ENCODE data around the gene ZC3H12C. TPM values are rescaled to one million over a fixed set of nuclear protein-coding genes. Genes with fewer than 3 reads are reported as not detected.
"Not testable (repeated sequence)": the region's sequence is repeated elsewhere in the genome, so short reads cannot be mapped to it uniquely, and the experiment has no call there.

The ZC3H12C gene
- total RNA-seq, 1 donor from 2014 or later: 16.8 TPM

DNA sequence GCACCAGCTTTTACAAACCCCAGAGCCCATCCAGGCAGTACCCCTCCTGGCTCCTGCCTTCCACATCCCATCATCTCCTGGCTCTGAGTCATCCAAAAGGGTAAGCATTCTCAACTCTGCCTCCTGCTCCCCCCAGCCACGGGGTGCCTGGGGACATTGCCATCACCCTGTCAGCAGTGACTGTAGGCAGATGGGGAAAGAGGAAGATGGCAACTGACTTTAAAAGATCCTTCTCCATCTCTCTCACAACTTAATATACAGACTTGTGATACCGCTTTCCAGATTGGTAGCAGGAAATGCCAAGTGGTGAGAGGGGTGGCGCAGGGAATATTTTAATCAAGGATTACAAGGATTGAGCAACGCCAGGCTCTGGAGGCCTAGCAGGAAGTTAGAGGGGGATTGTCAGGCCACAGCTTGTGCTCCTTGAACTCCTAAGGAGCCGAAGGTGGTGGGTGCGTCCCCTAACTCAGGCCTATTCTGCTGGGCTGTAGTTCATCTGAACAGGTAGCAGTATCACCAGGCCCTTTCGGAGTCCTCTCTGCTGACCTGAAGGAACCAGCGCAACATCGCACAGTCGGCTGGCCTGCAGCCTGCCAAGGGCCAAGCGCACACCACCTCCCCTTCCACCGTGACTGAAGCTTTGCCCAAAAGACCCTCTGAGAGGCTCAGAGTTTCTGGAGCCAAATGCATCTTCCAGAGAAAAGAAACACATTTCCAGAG, 83.3 kb downstream of the ZC3H12C start:
- DNase-seq (ENCODE audit: low read depth): no peak

DNA sequence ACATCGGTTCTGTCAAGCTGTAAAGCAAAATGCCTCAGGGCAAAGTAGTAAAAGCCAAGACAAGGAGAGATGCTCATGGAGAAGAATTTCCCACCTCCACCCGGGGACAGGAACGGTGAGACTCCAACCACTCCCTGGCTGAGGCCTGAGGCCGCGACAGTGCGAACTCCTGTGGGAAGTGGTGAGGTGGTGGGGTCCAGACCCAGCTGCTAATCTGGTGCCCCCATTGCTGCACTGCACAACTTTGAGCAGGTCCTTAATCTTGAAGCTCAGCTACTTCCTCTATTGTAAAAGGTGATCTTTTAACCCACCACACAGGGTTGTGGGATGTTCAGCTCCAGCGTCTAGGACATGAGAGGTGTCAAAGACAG, 83.9 kb downstream of the ZC3H12C start:
- no peak for DNase-seq (ENCODE audit: low read depth)

DNA sequence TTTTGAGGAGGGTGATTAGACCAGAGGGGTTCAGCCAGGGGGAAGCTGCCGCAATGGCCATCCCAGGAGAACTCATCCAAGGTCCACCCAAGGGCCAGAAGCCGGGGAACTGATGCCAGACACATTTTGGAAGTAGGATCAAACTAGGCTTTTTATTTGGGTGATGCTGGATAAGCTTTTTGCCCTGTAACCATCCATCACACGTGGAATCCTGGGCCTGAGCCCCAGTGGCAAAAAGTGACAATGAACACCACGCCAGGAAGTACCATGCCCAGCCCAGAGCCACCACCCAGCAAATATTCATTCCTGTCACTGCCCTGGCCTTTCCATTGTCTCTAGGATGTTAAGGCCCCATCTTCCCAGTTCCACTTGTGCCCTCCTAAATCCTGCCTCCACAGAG, 85.9 kb downstream of the ZC3H12C start:
- DNase-seq (ENCODE audit: low read depth): no peak

DNA sequence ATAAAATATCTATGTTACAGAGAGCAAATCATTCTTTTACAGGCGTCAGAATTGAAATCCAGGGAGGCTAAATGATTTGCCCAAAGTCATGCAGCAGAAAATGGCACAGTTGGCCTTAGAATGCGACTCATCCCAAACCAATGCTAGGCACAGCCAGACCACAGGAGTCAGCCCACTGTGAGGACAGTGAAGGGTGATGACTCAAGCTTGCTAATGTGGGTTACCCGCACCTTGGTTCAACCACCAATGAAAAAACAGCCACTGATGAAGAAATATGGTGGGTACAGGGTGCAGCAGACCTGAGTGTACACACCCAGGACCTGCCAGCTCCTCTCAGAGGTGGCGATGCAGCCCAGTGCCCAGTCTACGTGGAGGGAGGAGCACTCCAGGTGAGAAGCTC, 89.7 kb downstream of the ZC3H12C start:
- DNase-seq (ENCODE audit: low read depth): peak; percentile 80

DNA sequence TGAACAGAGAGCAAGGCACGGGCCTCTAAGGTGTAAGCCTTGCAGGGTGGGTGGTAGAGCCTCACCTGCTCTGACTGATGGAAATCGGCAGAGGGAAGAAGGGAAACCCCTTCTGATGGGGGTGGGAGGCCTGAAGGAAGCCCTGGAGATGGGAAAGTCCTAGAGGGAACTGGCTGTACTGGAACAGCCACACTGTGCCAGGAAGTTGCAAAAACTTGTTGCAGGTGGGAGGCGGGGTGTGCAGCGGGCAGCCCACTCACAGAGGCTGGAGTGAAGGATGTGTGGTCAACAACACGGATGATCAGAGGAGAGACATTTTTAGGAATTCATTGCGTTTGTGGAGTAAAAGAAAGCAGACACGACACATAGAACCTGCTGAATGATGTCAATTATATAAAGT, 91.3 kb downstream of the ZC3H12C start:
- no peak for DNase-seq (ENCODE audit: low read depth)

DNA sequence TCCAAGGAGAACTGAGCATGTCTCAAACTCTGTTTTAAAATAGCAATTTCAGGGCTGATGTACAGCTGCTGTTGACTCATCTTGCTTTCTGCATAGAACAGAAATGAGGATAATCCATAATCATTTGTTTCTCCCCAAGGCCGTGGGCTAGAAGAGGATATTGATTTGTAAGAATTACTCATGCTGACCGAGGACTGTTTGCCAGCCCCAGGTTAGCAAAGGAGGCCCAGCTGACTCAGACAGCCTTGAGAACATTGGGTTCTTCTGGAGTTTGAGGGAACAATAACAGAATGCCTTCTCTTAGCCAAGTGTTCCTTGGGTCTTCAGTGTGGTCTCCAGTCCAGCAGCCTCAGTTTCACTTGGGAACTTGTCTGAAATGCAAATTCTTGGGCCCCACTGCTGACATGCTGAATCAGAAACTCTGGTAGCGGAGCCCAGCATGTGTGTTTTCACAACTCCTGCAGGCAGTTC, 92.0 kb downstream of the ZC3H12C start:
- no peak for DNase-seq (ENCODE audit: low read depth)

DNA sequence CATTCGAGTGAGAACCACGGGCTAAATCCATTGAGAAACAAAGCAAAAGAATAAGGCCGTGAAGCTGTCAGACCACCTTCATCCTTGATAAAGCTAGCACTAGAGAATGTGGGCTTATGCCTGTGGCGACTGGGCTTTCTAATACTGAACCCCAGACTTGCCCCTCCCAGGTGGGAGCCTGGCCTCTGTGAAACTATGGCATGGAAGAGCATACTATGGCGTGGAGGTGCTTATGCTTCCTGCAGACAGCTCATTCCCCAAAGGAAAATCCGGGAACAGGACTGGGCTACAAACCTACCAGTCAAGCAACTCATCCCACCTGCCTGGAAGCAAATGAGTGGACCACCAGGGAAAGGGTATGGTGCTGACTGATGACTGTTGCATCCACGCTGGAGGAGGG, 92.4 kb downstream of the ZC3H12C start:
- no peak for DNase-seq (ENCODE audit: low read depth)

DNA sequence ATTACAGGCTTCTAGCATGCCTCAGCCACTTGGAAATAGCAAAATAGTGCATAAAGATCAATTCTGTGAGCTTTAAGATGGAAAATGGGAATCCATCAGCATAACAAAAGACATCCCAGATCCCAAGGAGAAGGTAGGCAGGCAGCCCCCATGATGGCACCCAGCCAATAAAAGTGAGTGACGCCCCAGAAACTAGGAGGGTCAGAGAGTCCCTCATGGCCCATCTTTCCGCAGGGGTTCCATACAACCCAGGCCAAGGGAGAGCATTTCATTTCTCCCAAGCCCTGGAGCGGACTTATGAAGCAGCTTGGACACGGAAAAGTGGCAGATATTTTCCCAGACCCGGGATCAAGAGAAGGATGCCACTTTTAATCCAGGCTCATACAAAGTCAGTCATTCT, 93.3 kb downstream of the ZC3H12C start:
- no peak for DNase-seq (ENCODE audit: low read depth)

DNA sequence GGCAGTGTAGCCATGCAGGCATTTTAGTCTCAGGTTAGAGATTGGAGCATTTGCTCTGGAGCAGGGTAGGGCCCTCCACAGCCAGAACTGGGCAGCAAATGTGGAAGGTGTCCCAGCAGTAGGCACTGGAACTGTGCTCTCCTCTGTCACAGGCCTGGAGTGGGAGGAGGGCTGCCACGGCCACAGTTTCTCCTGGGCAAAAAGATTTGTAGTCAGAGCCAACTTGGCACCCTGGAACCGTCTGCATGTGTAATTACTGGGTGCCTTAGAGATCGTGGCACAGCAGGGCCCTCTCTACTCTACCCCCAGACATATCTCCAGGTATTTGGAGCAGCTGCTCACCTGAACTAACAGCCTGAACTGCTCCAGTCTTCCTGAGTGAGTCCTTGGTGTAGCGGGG, 93.7 kb downstream of the ZC3H12C start:
- DNase-seq (ENCODE audit: low read depth): no peak

DNA sequence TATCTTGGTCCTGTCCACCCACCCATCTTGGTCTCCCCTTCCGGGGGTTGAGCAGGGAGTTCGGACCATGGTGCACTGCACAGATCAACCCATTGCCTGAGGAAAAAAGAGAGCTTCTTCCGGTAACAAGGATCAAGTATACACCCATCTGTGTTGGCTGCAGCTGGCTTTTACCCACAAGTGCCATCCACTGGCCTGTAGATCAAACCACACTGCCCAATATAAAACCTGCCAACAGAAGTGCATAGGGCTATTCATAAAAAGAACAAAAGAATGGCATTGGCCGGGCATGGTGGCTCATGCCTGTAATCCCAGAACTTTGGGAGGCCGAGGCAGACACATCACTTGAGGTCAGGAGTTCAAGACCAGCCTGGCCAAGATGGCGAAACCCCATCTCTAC, 94.5 kb downstream of the ZC3H12C start:
- DNase-seq (ENCODE audit: low read depth): peak; percentile 86

DNA sequence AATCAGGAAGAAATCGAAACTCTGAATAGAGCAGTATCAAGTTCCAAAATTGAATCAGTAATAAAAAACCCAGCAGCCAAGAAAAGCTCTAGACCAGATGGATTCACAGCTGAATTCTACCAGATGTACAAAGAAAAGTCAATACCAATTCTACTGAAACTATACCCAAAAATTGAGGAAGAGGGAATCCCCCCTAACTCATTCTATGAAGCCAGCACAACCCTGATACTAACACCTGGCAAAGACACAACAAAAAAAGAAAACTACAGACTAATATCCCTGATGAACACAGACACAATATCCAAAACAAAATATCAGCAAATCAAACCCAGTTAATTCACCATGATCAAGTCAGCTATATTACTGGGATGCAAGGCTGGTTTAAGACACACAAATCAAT, 97.7 kb downstream of the ZC3H12C start:
- no peak for DNase-seq (ENCODE audit: low read depth)

DNA sequence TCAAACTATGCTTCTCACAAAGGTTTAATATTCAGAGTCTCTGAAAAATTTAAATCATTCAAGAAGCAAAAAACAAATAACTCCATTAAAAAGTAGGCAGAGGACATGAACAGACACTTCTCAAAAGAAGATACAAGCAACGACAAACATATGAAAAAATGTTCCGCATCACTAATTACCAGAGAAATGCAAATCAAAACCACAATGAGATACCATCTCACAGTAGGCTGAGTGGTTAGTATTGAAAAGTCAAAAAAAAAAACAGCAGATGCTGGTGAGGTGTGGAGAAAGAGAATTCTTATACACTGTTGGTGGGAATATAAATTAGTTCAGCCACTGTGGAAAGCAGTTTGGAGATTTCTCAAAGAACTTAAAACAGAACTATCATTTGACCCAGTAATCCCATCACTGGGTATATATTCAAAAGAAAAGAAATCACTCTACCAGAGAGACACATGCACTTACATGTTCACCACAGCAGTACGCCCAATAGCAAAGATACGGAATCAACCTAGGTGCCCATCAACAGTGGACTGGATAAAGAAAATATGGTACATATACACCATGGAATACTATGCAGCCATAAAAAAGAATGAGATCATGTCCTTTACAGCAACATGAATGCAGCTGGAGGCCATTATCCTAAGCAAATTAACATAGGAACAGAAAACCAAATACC, 99.6 kb downstream of the ZC3H12C start:
- not testable (repeated sequence) for DNase-seq (ENCODE audit: low read depth)

DNA sequence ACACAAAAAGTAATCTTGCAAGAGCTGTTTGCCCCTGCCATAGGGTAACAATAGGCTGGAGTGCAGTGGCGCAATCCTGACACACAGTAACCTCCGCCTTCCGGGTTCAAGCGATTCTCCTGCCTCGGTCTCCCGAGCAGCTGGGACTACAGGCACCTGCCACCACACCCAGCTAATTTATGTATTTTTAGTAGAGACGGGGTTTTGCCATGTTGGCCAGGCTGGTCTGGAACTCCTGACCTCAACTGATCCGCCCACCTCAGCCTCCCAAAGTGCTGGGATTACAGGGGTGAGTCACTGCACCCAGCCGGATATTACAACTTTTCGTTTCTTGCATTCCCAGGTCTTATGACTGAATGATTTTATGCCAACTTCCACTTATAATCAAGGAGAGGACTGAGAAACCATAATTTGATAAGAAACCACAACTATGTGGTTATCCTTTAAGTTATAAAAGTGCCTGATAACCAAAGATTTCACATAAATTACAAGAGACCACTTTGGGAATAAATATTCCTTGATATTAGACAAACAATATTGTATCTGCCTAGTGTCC, 101.1 kb downstream of the ZC3H12C start:
- peak; percentile 60 for DNase-seq (ENCODE audit: low read depth)

DNA sequence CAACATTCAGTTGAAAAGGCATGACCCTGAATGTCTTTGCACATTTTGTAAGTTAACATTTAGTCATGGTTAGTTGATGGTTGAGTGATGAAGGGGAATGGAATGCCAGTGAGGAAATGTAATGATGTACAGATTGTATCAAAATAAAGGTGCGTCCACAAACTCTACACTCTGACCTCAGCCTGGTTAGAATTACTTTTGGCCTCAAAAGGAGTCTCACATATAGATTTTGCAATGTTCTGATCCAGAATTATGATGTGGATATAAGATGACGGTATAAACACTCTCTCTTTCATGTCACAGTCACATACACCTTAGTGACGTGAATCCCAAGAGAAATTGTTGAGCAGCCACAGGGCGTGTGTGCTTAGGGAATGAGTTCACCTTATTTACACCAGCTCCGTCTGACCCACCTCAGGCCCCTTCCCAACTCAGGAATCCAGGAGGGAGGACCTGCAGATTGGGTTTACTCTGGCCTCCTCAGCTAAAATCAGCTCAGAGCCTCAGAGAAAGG, 103.1 kb downstream of the ZC3H12C start:
- DNase-seq (ENCODE audit: low read depth): no peak

DNA sequence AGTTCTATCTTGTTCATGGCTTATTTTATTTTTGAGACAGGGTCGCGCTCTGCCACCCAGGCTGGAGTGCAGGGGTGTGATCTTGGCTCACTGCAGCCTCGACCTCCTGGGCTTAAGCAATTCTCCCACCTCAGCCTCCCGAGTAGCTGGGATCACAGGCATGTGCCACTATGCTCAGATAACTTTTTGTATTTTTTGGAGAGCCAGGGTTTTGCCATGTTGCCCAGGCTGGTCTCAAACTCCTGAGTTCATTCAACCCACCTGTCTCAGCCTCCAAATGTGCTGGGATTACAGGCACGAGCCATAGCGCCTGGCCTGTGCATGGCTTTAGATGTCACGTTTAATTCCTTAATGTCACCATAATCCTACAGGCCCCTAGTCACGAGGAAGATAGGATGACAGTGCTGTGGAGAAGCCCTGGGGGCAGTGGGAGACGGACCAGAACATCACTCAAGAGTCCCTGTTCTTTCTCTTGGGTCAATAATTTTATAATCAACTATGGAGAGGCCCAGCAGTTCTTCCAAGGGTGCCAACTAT, 103.8 kb downstream of the ZC3H12C start:
- DNase-seq (ENCODE audit: low read depth): no peak

DNA sequence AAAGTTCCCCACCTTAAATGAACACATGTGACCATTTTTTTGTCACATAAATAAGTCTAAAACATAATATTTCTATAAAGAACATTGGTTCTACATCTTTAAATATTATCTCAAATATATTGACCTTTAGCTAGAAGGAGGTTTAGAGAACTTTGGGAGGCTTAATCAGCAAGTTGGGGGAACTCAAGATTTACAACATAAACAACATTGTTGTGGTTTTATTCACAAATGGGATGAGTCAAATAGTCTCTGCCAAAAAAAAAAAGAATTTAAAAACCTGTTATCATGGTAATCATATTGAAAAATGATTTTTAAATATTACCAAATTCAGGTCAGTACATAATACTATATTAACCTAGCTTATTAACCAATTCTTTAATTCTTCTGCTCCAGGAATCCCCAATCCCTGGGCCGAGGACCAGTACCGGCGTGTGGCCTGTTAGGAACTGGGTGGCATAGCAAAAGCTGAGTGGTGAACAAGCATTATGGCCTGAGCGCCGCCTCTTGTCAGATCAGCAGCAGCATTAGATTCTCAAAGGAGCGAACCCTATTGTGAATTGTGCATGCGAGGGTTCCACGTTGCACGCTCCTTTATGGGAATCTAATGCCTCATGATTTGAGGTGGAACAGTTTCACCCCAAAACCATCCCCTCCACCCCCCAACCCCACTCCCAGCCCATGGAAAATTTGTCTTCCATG, 105.0 kb downstream of the ZC3H12C start:
- DNase-seq (ENCODE audit: low read depth): no peak

DNA sequence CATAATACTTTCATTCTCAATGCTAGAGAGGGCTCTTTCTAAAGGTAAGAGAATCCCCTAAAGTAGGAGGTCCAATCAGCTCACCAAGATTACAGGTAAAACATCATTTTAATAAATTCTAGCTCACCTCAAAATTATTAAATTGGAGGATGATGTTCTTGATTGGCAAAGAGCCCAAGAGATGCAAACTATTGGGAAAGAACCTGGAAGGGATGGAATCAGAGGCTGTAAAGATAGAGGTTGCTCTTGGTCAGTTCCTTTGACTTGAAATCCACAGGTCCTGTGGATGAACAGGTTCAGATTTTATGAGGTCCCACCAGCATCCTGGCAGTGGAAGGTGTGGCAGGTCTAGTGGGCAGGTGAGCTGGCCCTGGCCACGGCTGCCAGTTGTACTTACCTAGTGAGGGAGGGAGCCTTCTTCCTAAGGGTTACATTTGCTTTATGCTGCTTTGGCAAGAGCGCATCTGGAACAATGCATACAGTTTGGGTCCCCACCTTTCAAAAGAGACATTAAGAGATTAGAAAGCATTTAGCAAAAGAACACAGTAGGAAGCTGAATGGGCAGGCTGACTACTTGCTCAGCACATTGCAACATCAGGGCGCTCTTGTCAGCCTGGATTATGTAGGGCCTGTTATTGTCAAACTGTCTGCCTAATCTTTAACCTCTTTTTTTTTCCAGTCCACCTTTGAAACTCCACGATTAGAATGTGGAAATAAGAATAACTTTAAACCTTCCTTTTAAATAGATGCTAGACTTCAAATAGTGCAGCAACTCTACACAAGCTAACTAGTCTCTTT, 106.2 kb downstream of the ZC3H12C start:
- DNase-seq (ENCODE audit: low read depth): no peak

DNA sequence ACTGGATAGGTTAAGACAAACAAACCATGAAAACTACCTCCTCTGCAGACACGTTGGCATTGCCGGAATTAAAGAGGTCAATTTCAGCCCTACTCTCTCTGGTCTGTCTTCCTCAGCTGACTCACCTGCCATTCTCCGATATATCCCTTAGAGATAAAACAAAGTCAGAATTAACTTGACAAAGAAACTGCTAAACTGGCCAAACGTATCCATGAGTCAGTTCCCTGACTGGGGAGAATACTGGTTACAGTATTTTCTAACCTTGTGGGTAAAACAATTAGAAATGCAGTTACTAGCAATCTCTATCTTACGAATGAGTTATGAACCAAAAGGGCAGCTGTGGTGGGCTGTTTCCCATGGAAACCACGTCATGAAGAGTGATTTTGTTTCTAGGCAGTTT, 107.0 kb downstream of the ZC3H12C start:
- no peak for DNase-seq (ENCODE audit: low read depth)

DNA sequence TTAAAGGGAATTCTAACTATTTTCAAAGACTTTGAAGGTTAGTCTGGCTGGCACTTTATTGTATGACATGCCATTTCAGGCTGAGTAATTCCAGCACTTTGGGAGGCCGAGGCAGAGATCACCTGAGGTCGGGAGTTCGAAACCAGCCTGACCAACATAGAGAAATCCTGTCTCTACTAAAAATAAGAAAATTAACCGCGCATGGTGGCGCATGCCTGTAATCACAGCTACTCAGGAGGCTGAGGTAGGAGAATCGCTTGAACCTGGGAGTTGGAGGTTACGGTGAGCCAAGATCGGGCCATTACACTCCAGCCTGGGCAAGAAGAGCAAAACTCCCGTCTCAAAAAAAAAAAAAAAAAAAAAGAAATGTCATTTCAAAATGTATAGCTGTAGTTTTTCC, 107.6 kb downstream of the ZC3H12C start:
- DNase-seq (ENCODE audit: low read depth): no peak

DNA sequence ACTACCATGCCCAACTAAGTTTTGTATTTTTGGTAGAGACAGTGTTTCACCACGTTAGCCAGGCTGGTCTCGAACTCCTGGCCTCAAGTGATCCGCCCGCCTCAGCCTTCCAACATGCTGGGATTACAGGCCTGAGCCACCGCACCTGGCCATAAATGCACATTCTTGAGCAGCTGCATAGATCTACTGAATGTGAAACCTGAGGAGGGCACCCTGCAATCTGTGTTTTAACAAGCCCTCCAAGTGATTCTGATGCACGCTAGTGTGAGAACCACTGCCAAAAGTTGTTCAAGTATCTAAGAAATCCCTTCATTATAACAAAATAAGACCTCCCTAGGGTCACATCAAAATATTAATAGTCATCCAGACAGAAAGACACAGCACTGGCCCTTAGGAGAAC, 113.9 kb downstream of the ZC3H12C start:
- no peak for DNase-seq (ENCODE audit: low read depth)
